T-helper 1 cell treated with Interleukin-12 subunit alpha and Interleukin-12 subunit beta and Interleukin-4 antibody, amounts not matched to agents 30 ng/mL and 1 ng/mL, for 36 hours (primary cell): ENCODE results near the gene DNAI7. TPM values are rescaled to one million over a fixed set of nuclear protein-coding genes. Genes with fewer than 3 reads are reported as not detected.

ENCODE experiments used
- intact Hi-C: fragments of 100-400 bp; cut with micrococcal nuclease; formaldehyde crosslinking; loops from one replicate; pipeline ENCODE4 v1.15.1; 2024
- total RNA-seq: library from RNA; stranded (reverse); gene quantifications from 2 replicates; pipeline ENCODE4 v1.2.3, GENCODE V29; 2022

The DNAI7 gene
- total RNA-seq, 1 donor from 2014 or later, result not detected

- intact Hi-C loops, result no loop called here
These were observed 92.6 kb downstream of the DNAI7 start for GRCh38 chr12:25102402-25102801.

GRCh38 chr12:25101092-25101445, 93.9 kb downstream of the DNAI7 start:
- intact Hi-C loops, result no loop called here

GRCh38 chr12:25100194-25101091, 94.5 kb downstream of the DNAI7 start:
- intact Hi-C loops, result no loop called here

GRCh38 chr12:25099010-25099409, 96.0 kb downstream of the DNAI7 start:
- intact Hi-C loops, result no loop called here

- intact Hi-C loops, result no loop called here
These were observed 105.2 kb downstream of the DNAI7 start for GRCh38 chr12:25089738-25090137.

GRCh38 chr12:25087596-25087995, 107.4 kb downstream of the DNAI7 start:
- intact Hi-C loops, result no loop called here

- intact Hi-C loops, result no loop called here
These were observed 110.1 kb downstream of the DNAI7 start for GRCh38 chr12:25084816-25085215.

GRCh38 chr12:25083211-25083610, 111.7 kb downstream of the DNAI7 start:
- intact Hi-C loops, result no loop called here

GRCh38 chr12:25082628-25083027, 112.3 kb downstream of the DNAI7 start:
- intact Hi-C loops, result no loop called here

GRCh38 chr12:25079393-25079792, 115.6 kb downstream of the DNAI7 start:
- intact Hi-C loops, result no loop called here

GRCh38 chr12:25074954-25075353, 120.0 kb downstream of the DNAI7 start:
- intact Hi-C loops, result no loop called here

GRCh38 chr12:25074113-25074512, 120.8 kb downstream of the DNAI7 start:
- intact Hi-C loops, result no loop called here

- intact Hi-C loops, result no loop called here
These were observed 121.9 kb downstream of the DNAI7 start for GRCh38 chr12:25072906-25073650.

- intact Hi-C loops, result no loop called here
These were observed 123.6 kb downstream of the DNAI7 start for GRCh38 chr12:25071366-25071765.

GRCh38 chr12:25069224-25069623, 125.7 kb downstream of the DNAI7 start:
- intact Hi-C loops, result loop anchor here (1.0 kb wide), 1 partner anchor 17 kb away; a partner anchor contains a TSS

GRCh38 chr12:25065035-25065434, 129.9 kb downstream of the DNAI7 start:
- intact Hi-C loops, result loop anchor here (2.0 kb wide), 1 partner anchor 58 kb away; no protein-coding TSS in a partner anchor

GRCh38 chr12:25063873-25064628, 130.9 kb downstream of the DNAI7 start:
- intact Hi-C loops, result loop anchor here (1.0 to 2.0 kb wide), 2 partner anchors 10 to 59 kb away; no protein-coding TSS in a partner anchor

- intact Hi-C loops, result loop anchor here (10.0 kb wide), 1 partner anchor 1956 kb away; the partner anchor contains the start of gene TM7SF3
These were observed 136.3 kb downstream of the DNAI7 start for GRCh38 chr12:25058658-25059058.
